ENCODE measurements around the gene D2HGDH.

DNA sequence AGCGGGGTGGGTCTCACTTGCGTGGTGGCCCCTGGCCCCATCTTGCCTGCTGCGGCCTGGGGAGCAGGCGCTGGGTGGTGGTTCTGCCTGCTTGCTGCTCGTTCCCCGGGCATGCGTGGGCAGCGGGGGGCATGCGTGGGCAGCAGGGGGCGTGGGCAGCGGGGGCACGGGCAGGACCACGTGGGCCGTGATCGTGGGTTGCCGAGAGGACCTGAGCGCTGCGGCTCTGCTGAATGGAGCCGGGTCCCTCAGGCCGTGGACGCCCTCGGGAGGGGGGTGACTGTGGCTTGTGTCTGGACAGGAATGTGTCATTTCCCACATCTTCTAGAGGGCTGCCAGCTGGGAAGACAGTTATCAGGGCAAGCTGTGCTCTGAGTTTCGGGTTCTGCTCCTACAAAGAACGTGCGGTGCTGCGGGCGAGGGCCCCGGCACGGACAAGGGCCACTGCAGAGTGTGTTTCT, 33.9 kb downstream of the D2HGDH start:
- no peak for TF ChIP-seq CTCF (conservative IDR thresholded peaks at IDR 0.05; ENCODE audit: low read depth, low read length)
- TF ChIP-seq EZH2 (IDR thresholded peaks at IDR 0.05; ENCODE audit: borderline replicate concordance, low read depth, low read length, poor library complexity, severe bottlenecking): no peak
